Keratinocyte (primary cell): ENCODE results near the gene TRIM6. TPM values are rescaled to one million over a fixed set of nuclear protein-coding genes. Genes with fewer than 3 reads are reported as not detected.

Experiments used
- DNase-seq: peaks from one replicate; pipeline ENCODE4 v3.0.0-alpha.2; 2011; ENCODE audit warnings: low read depth, missing footprints, low spot score
- FAIRE-seq: peaks from 2 replicates; lab custom pipeline; 2011; peaks lifted over from hg19 to GRCh38; lab: Jason Lieb, UNC
- H2AFZ ChIP-seq: 2 replicates; pipeline ENCODE4 v1.6.0; 2012; ENCODE audit warnings: low read length, control low read depth, inconsistent platforms; ENCODE audit not compliant: control insufficient read depth
- H3K27ac ChIP-seq: 2 replicates; pipeline ENCODE4 v1.5.1; 2011; ENCODE audit warnings: low read length; ENCODE audit not compliant: control insufficient read depth, insufficient read depth
- H3K27me3 ChIP-seq: 3 replicates; pipeline ENCODE4 v1.6.0; 2011; ENCODE audit warnings: low read length; ENCODE audit not compliant: control insufficient read depth, insufficient read depth; ENCODE audit errors: extremely low read depth
- H3K36me3 ChIP-seq, 2 experiments: 2 replicates in 1 of 2; 3 replicates in 1 of 2; pipeline ENCODE4 v1.5.1; 2011; ENCODE audit warnings: low read length in 2 of 2, mild to moderate bottlenecking in 1 of 2; ENCODE audit not compliant: control insufficient read depth in 2 of 2, insufficient read depth in 2 of 2; ENCODE audit errors: extremely low read depth in 1 of 2
- H3K4me1 ChIP-seq: 3 replicates; pipeline ENCODE4 v1.5.1; 2011; ENCODE audit warnings: low read length; ENCODE audit not compliant: control insufficient read depth, insufficient read depth; ENCODE audit errors: extremely low read depth
- H3K4me2 ChIP-seq: 3 replicates; pipeline ENCODE4 v1.6.0; 2011; ENCODE audit warnings: low read depth, low read length; ENCODE audit not compliant: control insufficient read depth, insufficient read depth; ENCODE audit errors: extremely low read depth
- H3K4me3 ChIP-seq, 3 experiments: fragments of 200-600 bp in 1 of 3; sonication (generic) in 1 of 3; 2 replicates in 2 of 3; 3 replicates in 1 of 3; pipeline ENCODE4 v1.5.1; 2011 to 2016; ENCODE audit warnings: low read length in 3 of 3, mild to moderate bottlenecking in 3 of 3, control low read depth in 2 of 3, inconsistent platforms in 1 of 3, low read depth in 1 of 3, mixed read lengths in 1 of 3, mixed run types in 1 of 3, moderate library complexity in 1 of 3; ENCODE audit not compliant: control insufficient read depth in 2 of 3, insufficient read depth in 2 of 3; ENCODE audit errors: extremely low read depth in 1 of 3
- H3K79me2 ChIP-seq: 2 replicates; pipeline ENCODE4 v1.6.0; 2012; ENCODE audit warnings: low read length; ENCODE audit not compliant: control insufficient read depth, insufficient read depth
- H3K9ac ChIP-seq: 3 replicates; pipeline ENCODE4 v1.6.0; 2011; ENCODE audit warnings: low read length; ENCODE audit not compliant: control insufficient read depth, insufficient read depth; ENCODE audit errors: extremely low read depth
- H3K9me1 ChIP-seq: 3 replicates; pipeline ENCODE4 v1.6.0; 2011; ENCODE audit warnings: low read length; ENCODE audit not compliant: control insufficient read depth, insufficient read depth; ENCODE audit errors: extremely low read depth
- H3K9me3 ChIP-seq: 2 replicates; pipeline ENCODE4 v1.5.1; 2012; ENCODE audit warnings: low read depth, low read length; ENCODE audit not compliant: control insufficient read depth
- H4K20me1 ChIP-seq: 3 replicates; pipeline ENCODE4 v1.6.0; 2011; ENCODE audit warnings: low read length; ENCODE audit not compliant: control insufficient read depth, insufficient read depth; ENCODE audit errors: extremely low read depth
- CTCF ChIP-seq, 3 experiments: IDR thresholded peaks in 1 of 3; conservative IDR thresholded peaks in 1 of 3; optimal IDR thresholded peaks in 1 of 3; 2 replicates in 2 of 3; 3 replicates in 1 of 3; pipeline versions ENCODE3 to v1.5.1; 2011; ENCODE audit warnings: low read length in 3 of 3, mild to moderate bottlenecking in 3 of 3, moderate library complexity in 2 of 3, control low read depth in 1 of 3, inconsistent platforms in 1 of 3; ENCODE audit not compliant: insufficient read depth in 2 of 3; ENCODE audit errors: extremely low read depth in 1 of 3
- EZH2 ChIP-seq: IDR thresholded peaks from one replicate; pipeline ENCODE4 v1.6.1; 2012; ENCODE audit warnings: inconsistent platforms, mild to moderate bottlenecking, low read length, moderate library complexity
- dilution Hi-C: fragments of 300-500 bp; cut with MboI; formaldehyde crosslinking; loops from one replicate; pipeline ENCODE4 v1.7.0; 2020; ENCODE audit warnings: low sequenced_read_pairs; ENCODE audit not compliant: extremely low pct_ligation_motif_present
- polyA plus RNA-seq, 5 experiments: library from polyadenylated mRNA; depleted of rRNA in 3 of 5; stranded (reverse) in 3 of 5; stranded (forward) in 1 of 5; unstranded in 1 of 5; fragments of >200 nt; gene quantifications; 1 replicate in 1 of 5; 2 replicates in 3 of 5; 3 replicates in 1 of 5; pipeline versions ENCODE4 v1.2.1 to v1.2.3, GENCODE V29; 2011 to 2012; ENCODE audit warnings: missing spikeins in 2 of 5, low read depth in 1 of 5, low replicate concordance in 1 of 5

Gene TRIM6
- polyA plus RNA-seq, 1 donor (not counting 4 experiments of a cell fraction or from before 2014, with no cell fraction given): 5.2 TPM

GRCh38 chr11:5625281-5625680 is 28.8 kb downstream of the TRIM6 start:
- Histone ChIP-seq H4K20me1 (no peaks in the 10 kb centered on the region), H3K9me3 (no peaks in the 10 kb centered on the region), H3K36me3 (no peaks in the 10 kb centered on the region), H3K4me2 (peak overlapping the region; percentile 100), H3K4me3 (peak overlapping the region; percentile 55 to 92 (median 90)), H3K27me3 (no peaks in the 10 kb centered on the region), H2AFZ (peak overlapping the region; percentile 87), H3K9ac (peak overlapping the region; percentile 84), H3K27ac (peak overlapping the region; percentile 74), H3K9me1 (no peaks in the 10 kb centered on the region), H3K4me1 (peaks cover 37% of the 10 kb centered on the region), H3K79me2 (no peaks in the 10 kb centered on the region)
- dilution Hi-C loops: no loop called here
- DNase-seq: no peak
- FAIRE-seq: no peak
- no peak for TF ChIP-seq EZH2

GRCh38 chr11:5626196-5626595 is 29.8 kb downstream of the TRIM6 start:
- no peak overlapping the region for H3K4me2 ChIP-seq
- H2AFZ ChIP-seq: no peak overlapping the region
- H3K9me1 ChIP-seq: no peaks in the 10 kb centered on the region
- FAIRE-seq: no peak
- no peaks in the 10 kb centered on the region for H3K27me3 ChIP-seq
- no peaks in the 10 kb centered on the region for H3K79me2 ChIP-seq
- no peaks in the 10 kb centered on the region for H3K9me3 ChIP-seq
- H3K4me1 ChIP-seq: peaks cover 28% of the 10 kb centered on the region
- no peak for DNase-seq
- no peak overlapping the region for H3K27ac ChIP-seq
- H3K9ac ChIP-seq: no peak overlapping the region
- TF ChIP-seq EZH2 (no peak), CTCF (optimal IDR thresholded peaks at IDR 0.05 in 1 of 3, IDR thresholded peaks at IDR 0.05 in 1 of 3, conservative IDR thresholded peaks at IDR 0.05 in 1 of 3; ENCODE audit: extremely low read depth in 1 of 3, insufficient read depth in 2 of 3, low read length in 3 of 3) (no peak)
- H3K36me3 ChIP-seq: no peaks in the 10 kb centered on the region
- no peaks in the 10 kb centered on the region for H4K20me1 ChIP-seq
- H3K4me3 ChIP-seq: no peak overlapping the region
- dilution Hi-C loops: no loop called here

GRCh38 chr11:5631417-5631816 is 35.0 kb downstream of the TRIM6 start:
- no peak overlapping the region for H3K27ac ChIP-seq
- no peak overlapping the region for H3K4me3 ChIP-seq
- TF ChIP-seq EZH2 (no peak), CTCF (optimal IDR thresholded peaks at IDR 0.05 in 1 of 3, IDR thresholded peaks at IDR 0.05 in 1 of 3, conservative IDR thresholded peaks at IDR 0.05 in 1 of 3; ENCODE audit: extremely low read depth in 1 of 3, insufficient read depth in 2 of 3, low read length in 3 of 3) (no peak)
- no peak overlapping the region for H3K9ac ChIP-seq
- no peaks in the 10 kb centered on the region for H3K4me1 ChIP-seq
- H3K27me3 ChIP-seq: no peaks in the 10 kb centered on the region
- no peaks in the 10 kb centered on the region for H3K9me1 ChIP-seq
- DNase-seq: no peak
- peaks cover 0 to 5% of the 10 kb centered on the region in 2 experiments for H3K36me3 ChIP-seq
- no peaks in the 10 kb centered on the region for H4K20me1 ChIP-seq
- no peak overlapping the region for H2AFZ ChIP-seq
- no peaks in the 10 kb centered on the region for H3K9me3 ChIP-seq
- FAIRE-seq: no peak
- H3K4me2 ChIP-seq: no peak overlapping the region
- dilution Hi-C loops: no loop called here
- no peaks in the 10 kb centered on the region for H3K79me2 ChIP-seq
